Ovary (tissue), 9 donors: Measurements from ENCODE around the gene ANKRD10. TPM values are rescaled to one million over a fixed set of nuclear protein-coding genes. Genes with fewer than 3 reads are reported as not detected.

Source experiments
- DNase-seq, 5 donors: peaks; one replicate each; pipeline ENCODE4 v3.0.0-alpha.2; 2019 to 2020
- H3K27ac ChIP-seq, 2 donors: fragments of 200-600 bp; one replicate each; pipeline versions ENCODE4 v1.5.1 to v1.8.0; 2019 to 2022
- H3K27me3 ChIP-seq: fragments of 200-600 bp; one replicate; pipeline ENCODE4 v1.8.0; 2022
- H3K36me3 ChIP-seq: fragments of 200-600 bp; sonication (generic); one replicate; pipeline ENCODE4 v1.5.1; 2019
- H3K4me1 ChIP-seq: one replicate; pipeline ENCODE4 v1.8.1; 2013; ENCODE audit warnings: mild to moderate bottlenecking, moderate library complexity; ENCODE audit not compliant: insufficient read depth
- H3K4me3 ChIP-seq: fragments of 200-600 bp; sonication (generic); one replicate; pipeline ENCODE4 v1.5.1; 2017
- H3K9me3 ChIP-seq, 2 donors: fragments of 200-600 bp in 1 of 2; sonication (generic) in 1 of 2; one replicate each; pipeline versions ENCODE4 v1.5.1 to v1.8.1; 2013 to 2019; ENCODE audit warnings: mild to moderate bottlenecking in 1 of 2, moderate library complexity in 1 of 2
- CTCF ChIP-seq, 3 donors: fragments of 450-650 bp in 2 of 3; fragments of 200-600 bp in 1 of 3; IDR thresholded peaks; one replicate each; pipeline versions ENCODE4 v1.5.1 to v1.8.0; 2016 to 2022; ENCODE audit warnings: antibody characterized with exemption in 3 of 3, mild to moderate bottlenecking in 1 of 3
- EP300 ChIP-seq: sonication (generic); formaldehyde crosslinking; IDR thresholded peaks from one replicate; pipeline ENCODE4 v1.6.1; 2017; ENCODE audit warnings: antibody characterized with exemption
- POLR2A ChIP-seq: fragments of 450-650 bp; IDR thresholded peaks from one replicate; pipeline ENCODE4 v1.6.1; 2017; ENCODE audit warnings: antibody characterized with exemption, mild to moderate bottlenecking, moderate library complexity
- WGBS, 3 donors: extraction: QIAGEN DNeasy Blood & Tissue Kit in 1 of 3; methylation state at CpG; one replicate each; pipeline versions ENCODE4 v1.1.5 to v1.1.7; 2013 to 2017; 5-methylcytosine and 5-hydroxymethylcytosine counted together
- intact Hi-C, 4 donors: fragments of 100-400 bp; cut with DNase I; formaldehyde crosslinking; loops; one replicate each; pipeline versions ENCODE4 v1.11.0 to v1.15.1; 2022 to 2023
- polyA plus RNA-seq, 2 donors: library from polyadenylated mRNA; stranded (reverse); fragments of 200-250 nt in 1 of 2; fragments of 350-450 nt in 1 of 2; fragmentation: Illumina TruSeq in 1 of 2; extraction: RNeasy Lipid Tissue Mini Kit (QIAGEN cat#74804) in 1 of 2; gene quantifications; one replicate each; pipeline ENCODE4 v1.2.3, GENCODE V29; 2013 to 2014
- small RNA-seq: library from RNA; depleted of rRNA; stranded (forward); fragments of <200 nt; gene quantifications from one replicate; pipeline ENCODE3, GENCODE V24; 2016
- total RNA-seq, 7 donors: library from RNA; depleted of rRNA in 2 of 7; stranded (reverse); fragments of >200 nt in 2 of 7; fragmentation: NEBNext Ultra II Directional in 3 of 7; extraction: Animal tissue kit (Norgen Biotek cat#: 25700) in 3 of 7; gene quantifications; one replicate each; pipeline versions ENCODE4 v1.1.0 to v1.2.4, GENCODE V29; 2016 to 2023
- donor health status: DM: no; HTN: no; CAD: no; lungs with moderate emphysema.
- donor health status: DM: no; HTN: no; CAD: no.
- donor health status: Bipolar disorder and iron deficiency.
- donor health status: DM: yes; HTN: yes; CAD: no.
- donor health status: DM: no; HTN: no; CAD: no.
- donor health status: DM: yes; HTN: yes; CAD: no.

ANKRD10 gene
- total and polyA plus RNA-seq, 9 donors, result 62.4 to 172 (median 129) TPM

GRCh38 chr13:110830331-110830730, 84.5 kb downstream of the ANKRD10 start:
- DNase-seq, result no peak
- Histone ChIP-seq H3K9me3 (no peaks in the 10 kb centered on the region), H3K27ac (no peak overlapping the region), H3K4me1 (peaks cover 6% of the 10 kb centered on the region), H3K4me3 (no peak overlapping the region), H3K36me3 (no peaks in the 10 kb centered on the region), H3K27me3 (no peaks in the 10 kb centered on the region)
- intact Hi-C loops, result loop anchor here in 1 of 4 donors (5.0 kb wide), 1 partner anchor 82 kb away; no protein-coding TSS in a partner anchor
- 91 to 95% (median 93%) methylated on average over 16 of the region's 16 CpGs for WGBS, 3 donors
- TF ChIP-seq CTCF (IDR thresholded peaks at IDR 0.05) (no peak), POLR2A (no peak), EP300 (no peak)

DNA sequence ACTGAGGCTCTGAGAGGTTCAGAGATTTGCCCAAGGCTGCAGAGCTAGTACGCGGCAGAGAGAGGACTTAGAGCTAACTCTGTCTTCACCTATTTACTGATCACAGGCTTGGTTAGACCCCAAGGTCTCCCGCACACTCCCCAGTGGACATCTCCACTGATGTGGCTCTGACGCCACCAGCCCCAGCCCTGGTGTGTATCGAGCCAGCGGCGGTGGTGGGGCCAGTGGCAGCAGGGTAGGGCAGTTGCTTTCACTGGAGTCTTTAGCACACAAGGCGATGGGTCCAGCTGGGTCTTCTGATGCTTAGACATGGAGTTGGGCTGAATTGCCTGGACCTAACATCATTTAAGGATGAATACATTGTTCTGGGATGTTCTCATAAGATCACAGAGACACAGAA, 85.4 kb downstream of the ANKRD10 start:
- WGBS, 3 donors, result 96 to 99% (median 97%) methylated on average over 8 of the region's 8 CpGs
- no peaks in the 10 kb centered on the region for H3K9me3 ChIP-seq
- TF ChIP-seq POLR2A (no peak), CTCF (IDR thresholded peaks at IDR 0.05) (no peak), EP300 (no peak)
- intact Hi-C loops, result loop anchor here in 1 of 4 donors (10.0 kb wide), 1 partner anchor 235 kb away; no protein-coding TSS in a partner anchor
- no peak overlapping the region for H3K4me3 ChIP-seq
- H3K4me1 ChIP-seq, result peaks cover 9% of the 10 kb centered on the region
- DNase-seq, result no peak
- no peaks in the 10 kb centered on the region for H3K27me3 ChIP-seq
- H3K27ac ChIP-seq, result no peak overlapping the region
- H3K36me3 ChIP-seq, result no peaks in the 10 kb centered on the region

DNA sequence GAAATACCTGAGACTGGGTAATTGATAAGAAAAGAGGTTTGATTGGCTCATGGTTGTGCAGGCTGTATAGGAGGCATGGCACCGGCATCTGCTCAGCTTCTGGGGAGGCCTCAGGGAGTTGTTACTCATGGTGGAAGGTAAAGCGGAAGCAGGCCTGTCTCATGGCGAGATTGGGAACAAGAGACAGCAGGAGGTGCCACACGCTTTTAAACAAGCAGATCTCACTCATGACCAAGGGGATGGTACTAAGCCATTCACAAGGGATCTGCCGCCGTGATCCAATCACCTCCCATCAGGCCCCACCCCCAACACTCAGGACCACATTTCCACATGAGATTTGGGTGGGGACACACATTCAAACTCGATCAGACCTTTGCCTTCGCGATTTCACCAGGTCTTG, 86.2 kb downstream of the ANKRD10 start:
- 89 to 94% (median 94%) methylated on average over 9 of the region's 9 CpGs for WGBS, 3 donors
- intact Hi-C loops, result loop anchor here in 1 of 4 donors (10.0 kb wide), 1 partner anchor 234 kb away; no protein-coding TSS in a partner anchor
- Histone ChIP-seq H3K9me3 (no peaks in the 10 kb centered on the region), H3K4me3 (no peak overlapping the region), H3K27ac (no peak overlapping the region), H3K36me3 (no peaks in the 10 kb centered on the region), H3K4me1 (peaks cover 9% of the 10 kb centered on the region), H3K27me3 (no peaks in the 10 kb centered on the region)
- no peak for DNase-seq
- no peak for TF ChIP-seq POLR2A

Small RNA genes within 50 kb of the gene (small RNA-seq; reads per million reads assigned to genes)
- gene AL442128.1, result not detected

Other genes starting within 250 kb of the ANKRD10 start
- 10 to 100 TPM; 34.1 to 56.7 (median 44.3) TPM for gene CARS2, start 209.0 kb downstream of the ANKRD10 start, total RNA-seq
- 10 to 100 TPM; 41.3 to 65.2 TPM for gene CARS2, start 209.0 kb downstream of the ANKRD10 start, polyA plus RNA-seq
- gene ING1, start 201.4 kb downstream of the ANKRD10 start, total RNA-seq, result 10 to 100 TPM; 15.2 to 34.5 (median 19.1) TPM
- gene ING1, start 201.4 kb downstream of the ANKRD10 start, polyA plus RNA-seq, result 10 to 100 TPM; 11.2 to 30.3 TPM
- 10 to 100 TPM; 46.6 to 58.5 (median 53.8) TPM for gene ARHGEF7, start 200.2 kb upstream of the ANKRD10 start, total RNA-seq
- 10 to 100 TPM; 27.6 to 49.6 TPM for gene ARHGEF7, start 200.2 kb upstream of the ANKRD10 start, polyA plus RNA-seq